NCI-H510A treated with DMSO at 0.1 percent for 48 hours (cell line): ENCODE results near the gene PPP1R26.
A peak's percentile ranks its signal among the peaks of the same experiment; 100 is the strongest.

Experiments used
- DNase-seq: peaks from one replicate; lab custom pipeline; 2025; lab: John Stamatoyannopoulos, UW

Gene PPP1R26

DNA sequence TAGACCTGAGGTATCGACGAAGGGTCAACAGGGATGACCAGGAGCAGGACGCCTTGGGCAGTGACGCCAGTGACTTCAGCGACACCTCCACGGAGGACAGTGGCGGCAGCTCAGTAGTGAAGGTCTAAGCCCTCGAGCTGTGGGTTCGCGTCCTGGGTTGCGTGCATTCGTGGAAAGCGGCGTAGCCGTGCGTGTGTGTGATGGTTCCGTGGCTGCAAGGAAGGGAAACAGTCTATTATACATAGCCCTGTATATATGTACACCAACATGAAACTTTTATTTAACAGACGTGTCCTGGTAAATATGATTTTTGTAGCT, 8.4 kb downstream of the PPP1R26 start:
- DNase-seq = no peak

GRCh38 chr9:135488527-135488926, 8.9 kb downstream of the PPP1R26 start:
- no peak for DNase-seq

DNA sequence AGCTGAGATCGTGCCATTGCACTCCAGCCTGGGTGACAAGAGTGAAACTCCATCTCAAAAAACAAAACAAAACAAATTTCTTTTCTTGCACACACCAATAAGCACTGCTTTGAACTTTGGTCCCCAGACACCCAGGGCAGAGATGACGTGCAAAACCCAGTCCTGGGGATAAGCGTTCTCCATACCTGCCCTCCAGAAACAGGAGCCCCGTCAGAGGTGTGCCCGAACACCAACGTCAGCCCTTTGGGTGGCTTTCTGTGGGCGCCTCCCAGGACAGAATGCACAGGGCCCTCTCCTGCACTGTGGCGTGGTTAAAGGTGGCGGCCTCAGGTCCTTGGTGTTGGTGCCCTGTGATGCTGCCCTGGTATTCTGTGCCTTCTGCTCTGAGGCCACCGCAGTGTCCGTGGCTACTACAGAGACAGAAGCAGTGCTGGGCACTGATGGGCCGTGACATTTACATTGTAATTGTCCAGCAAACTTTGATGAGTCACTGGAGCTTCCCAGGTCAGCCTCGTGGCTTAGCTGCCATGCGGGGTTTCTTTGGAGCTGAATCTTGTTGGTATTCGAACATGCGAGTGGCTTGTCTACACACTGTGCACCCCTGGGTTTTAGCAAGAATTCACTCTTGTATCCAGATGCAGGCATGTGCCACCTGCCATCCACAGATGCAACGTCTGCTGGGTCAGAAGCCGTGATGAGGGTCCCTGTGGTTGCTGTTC, 9.8 kb downstream of the PPP1R26 start:
- DNase-seq = no peak

DNA sequence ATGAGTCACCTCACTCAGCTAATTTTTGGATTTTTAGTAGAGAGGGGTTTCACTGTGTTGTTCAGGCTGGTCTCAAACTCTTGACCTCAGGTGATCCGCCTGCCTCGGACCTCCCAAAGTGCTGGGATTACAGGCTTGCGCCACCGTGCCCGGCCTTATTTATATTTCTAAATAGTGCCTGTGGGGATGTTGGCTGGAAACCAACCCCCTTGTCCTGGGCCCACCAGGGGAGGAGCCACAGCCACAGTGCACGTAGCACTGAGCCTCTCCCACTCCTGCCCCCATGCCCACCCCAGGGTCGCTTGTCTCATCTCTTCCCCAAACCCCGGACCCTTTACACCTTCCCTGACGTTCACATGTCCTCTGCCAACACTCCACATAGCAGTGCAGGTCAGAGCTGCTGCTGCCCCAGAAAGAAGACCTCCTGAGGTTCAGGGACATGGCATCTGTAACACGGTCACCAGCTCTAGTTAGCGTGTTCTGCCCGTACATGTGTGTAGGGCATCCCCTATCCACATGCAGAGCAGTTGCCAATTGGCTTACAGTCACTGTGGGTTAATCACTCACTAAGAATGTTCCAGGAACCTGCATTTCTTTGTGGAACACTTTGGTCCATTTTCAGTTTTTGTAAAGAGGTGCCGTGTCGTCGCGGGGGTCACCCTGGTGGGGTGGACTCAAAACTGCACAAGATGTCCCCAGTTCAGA, 10.7 kb downstream of the PPP1R26 start:
- DNase-seq = no peak

DNA sequence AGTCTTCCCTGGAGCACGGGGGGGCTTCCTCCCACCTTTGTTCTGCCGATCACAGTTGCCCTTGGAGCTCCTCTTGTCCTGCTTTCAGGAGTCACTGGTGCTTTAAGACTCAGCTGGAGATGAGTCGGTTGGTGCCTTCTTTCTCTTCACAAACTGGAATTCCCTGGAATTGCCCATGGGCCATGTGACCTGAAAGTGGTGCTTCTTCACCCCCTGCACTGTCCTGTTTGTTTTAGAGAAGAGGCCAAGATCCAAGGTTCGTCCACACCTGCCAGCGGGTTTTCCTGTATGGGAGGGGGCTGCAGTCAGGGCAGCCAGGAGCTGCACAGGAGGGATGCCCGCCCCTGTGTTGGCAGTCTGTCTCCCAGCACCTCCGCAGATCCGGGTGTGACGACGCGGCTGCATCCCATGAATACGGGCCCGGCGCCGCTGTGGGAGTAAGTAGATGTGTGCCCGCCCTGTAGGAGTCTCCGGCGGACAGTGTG, 11.4 kb downstream of the PPP1R26 start:
- no peak for DNase-seq

DNA sequence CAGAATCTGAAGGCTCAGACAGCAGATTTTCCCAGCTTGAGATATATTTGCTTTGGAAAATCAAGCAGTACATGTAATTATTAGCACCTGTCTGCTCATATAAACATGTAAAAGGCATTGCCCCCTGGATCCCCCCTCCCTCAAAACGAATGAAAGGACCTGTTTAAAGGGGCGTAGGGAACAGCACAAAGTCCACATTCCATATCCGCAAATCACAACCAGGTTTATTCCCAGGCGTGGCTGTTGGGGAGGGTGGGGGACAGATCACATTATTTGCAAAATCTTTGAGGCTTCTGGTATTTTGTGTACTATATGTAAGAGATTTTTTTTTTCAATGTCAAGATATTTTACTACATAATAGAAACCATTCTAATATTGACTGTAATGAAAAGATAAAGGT, 12.2 kb downstream of the PPP1R26 start:
- DNase-seq = no peak

DNA sequence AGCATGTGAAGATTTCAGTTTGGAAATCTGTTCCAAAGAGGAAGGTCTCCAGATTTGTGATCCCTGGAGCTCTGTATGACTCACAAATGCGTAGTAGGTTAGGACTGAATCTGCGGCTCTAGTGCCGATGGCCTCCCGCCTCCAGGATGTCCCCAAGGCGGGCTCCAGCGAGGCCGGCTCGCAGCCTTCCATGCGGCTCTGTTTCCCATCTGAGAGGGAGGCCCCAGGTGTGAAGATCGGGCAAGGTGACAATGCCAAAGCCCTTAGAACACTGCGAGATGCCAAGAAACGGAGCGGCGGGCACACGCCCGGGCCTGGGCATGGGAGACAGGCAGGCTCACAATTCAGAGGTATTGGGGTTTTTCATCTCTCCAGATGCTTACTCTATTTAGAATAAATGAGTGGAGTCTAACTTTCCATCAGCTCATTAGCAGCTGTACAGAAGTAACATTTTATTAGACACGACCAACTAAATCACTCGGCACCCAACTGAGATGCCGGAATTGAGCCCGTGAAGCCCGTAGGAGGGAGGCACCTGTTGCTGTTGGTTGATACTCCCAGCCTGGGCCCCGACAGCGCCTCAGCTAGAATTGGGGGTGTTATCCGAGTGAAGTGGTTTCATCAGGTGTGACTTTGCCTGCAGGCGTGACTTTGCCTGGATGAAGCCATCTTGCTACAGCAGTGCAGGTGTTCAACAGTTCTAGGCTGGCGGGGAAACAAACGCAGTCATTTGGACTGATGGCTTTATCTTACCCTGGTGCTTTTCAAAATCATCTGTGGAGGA, 13.5 kb downstream of the PPP1R26 start:
- DNase-seq = no peak

- no peak for DNase-seq
Measured at GRCh38 chr9:135494791-135495559, 15.4 kb downstream of the PPP1R26 start.

- DNase-seq = no peak
Measured at GRCh38 chr9:135498381-135499126, 19.0 kb downstream of the PPP1R26 start.

DNA sequence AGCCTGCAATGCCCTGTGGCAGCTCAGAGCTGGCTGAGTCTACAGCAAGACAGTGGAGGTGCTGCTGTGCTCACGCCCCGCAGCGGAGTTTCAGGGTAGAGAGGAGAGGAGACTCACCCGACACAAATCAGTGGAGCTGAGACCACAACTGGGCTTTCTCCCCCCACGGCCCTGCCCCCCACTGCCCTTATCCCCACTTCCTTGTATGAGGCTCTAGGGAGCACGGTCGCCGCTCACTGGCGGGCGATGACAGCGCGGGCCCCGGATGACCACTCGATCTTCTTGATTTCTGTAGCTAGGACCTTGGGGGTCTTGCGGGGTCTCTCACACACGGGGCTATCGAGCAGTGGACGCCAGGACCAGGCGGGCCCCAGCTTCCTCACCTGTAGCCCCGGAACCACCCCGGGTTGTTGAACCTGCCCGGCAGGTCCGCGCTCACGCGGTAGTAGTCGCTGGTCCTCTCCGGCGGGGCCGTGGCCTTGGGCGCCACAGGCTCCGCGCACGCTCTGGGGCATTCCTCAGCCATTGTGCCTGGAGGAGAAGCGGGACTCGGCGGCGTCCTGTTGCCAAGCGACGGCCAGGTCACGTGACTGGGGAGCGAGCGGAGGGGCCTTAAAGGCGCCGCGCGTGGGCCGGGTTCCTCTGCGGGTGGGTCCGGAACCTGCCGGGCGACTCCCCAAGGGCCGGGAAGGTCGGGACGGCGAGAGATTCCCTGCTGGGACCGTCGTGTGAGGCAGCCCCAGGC, 19.9 kb downstream of the PPP1R26 start:
- DNase-seq = peak; percentile 70

DNA sequence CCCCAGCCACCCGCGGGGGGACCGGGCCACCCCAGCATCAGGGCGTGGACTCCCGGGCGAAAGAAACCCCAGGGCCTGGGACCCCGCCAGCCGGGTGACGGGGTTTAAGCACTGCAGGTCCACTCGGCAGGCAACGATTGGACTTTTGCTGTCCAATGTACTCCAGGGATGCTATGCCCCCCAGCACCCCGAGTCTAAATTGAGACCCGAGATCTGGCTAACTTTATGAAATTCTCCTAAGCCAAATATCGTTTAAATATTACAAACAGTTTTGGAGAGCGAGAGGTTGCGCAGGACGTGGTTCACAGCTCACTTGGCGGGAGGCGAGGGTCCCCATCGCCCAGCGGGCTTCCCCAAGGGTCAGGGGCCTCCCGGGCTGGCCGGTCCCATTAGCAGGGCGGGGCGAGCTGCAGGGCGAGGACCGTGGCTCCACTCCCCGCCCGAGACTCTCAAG, 20.5 kb downstream of the PPP1R26 start:
- DNase-seq = no peak

DNA sequence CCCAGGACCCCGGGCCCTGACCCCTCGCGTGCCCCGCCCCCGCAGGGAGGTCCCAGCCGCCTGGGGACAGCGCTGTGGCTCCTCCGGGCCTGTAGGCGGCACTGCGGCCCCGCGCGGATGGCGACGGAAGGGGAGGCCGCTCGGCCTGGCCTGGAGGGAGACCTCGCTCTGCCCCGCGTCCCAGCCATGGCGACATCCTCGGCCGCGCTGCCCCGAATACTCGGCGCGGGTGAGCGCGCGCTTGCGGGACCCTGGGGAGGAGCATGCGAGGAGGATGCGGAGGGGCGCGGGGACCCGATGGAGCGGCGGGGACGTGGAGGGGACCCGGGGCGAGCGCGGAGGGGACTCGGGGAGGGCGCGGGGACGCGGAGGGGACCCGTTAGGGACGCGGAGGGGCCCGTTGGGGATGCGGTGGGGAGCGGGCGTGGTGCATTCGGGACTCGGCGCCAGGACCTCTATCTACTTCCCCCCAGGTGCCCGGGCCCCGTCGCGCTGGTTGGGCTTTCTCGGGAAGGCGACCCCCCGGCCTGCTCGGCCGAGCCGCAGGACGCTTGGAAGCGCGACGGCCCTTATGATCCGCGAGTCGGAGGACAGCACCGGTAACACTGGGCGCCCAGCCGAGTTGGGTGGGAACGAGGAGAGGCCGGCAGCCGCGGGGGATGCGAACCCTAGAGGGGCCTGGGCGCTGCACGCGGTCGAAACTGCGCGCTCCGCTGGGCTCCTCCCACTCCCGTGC, 21.1 kb downstream of the PPP1R26 start, which contains the start of gene MRPS2:
TSS of gene MRPS2 (plus strand) at position 158 of the 736 bp plus-strand sequence. CDS start at position 187, 29 bp downstream.
- peak; percentile 81 for DNase-seq

DNA sequence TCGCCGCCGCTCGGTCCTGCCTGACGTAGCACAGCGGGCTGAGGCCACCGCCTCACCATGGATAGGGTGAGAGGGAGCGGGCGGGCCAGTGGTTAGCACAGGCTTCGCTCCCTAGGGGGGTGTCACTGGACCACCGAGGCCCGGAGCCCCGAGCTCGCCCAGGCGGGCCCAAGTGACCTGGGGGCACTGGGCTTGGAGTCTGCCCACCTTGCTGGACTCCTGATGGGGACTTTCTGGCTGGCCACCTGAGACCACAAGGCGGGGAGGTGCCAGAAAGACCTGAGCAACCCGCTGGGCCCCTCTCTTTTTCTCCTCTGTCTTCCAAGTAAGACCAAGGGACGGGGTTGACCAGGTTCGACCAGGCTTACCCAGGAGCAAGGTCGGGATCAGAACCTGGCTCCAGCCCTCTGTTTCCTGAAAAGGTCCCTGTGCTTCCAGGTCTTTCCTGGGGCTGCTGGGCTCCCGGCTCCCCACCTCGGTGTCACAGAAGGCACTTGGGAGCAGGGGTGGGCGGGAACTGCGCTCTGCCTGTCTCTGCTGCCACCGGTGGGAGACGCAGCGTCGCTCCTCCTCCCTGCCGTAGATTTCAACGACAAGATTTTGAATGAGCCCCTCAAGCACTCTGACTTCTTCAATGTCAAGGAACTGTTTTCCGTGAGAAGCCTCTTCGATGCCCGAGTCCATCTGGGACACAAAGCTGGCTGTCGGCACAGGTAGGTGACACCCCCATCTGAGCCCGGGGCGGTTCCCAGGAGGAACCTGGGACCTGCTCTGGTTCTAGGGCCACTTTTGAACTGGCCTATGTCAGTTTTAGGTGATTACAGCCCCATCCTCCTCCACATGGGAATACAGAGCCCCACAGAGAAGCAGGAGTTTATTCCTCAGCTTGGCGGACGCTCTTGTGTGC, 21.9 kb downstream of the PPP1R26 start:
- DNase-seq = peak; percentile 40

- DNase-seq = no peak
Measured at GRCh38 chr9:135502168-135502872, 22.7 kb downstream of the PPP1R26 start.

- DNase-seq = no peak
Measured at GRCh38 chr9:135502873-135503321, 23.3 kb downstream of the PPP1R26 start.

GRCh38 chr9:135503371-135504261, 24.0 kb downstream of the PPP1R26 start:
- no peak for DNase-seq
